HEK293 (cell line): Measurements from ENCODE around the gene CHMP4B.

Experiments used
- CTCF ChIA-PET: fragments of 350-600 bp; formaldehyde crosslinking; extraction: SDS; loops from one replicate; lab custom pipeline; 2021; ENCODE audit warnings: antibody characterized with exemption; lab: Yijun Ruan, JAX
- POLR2A ChIA-PET: fragments of 300-600 bp; formaldehyde crosslinking; extraction: SDS; loops from one replicate; lab custom pipeline; 2020; ENCODE audit warnings: antibody characterized with exemption, inconsistent platforms; lab: Yijun Ruan, JAX
- H3K27ac ChIP-seq: fragments of 200-500 bp; sonication (Bioruptor generic); 2 replicates; pipeline ENCODE4 v1.5.1; 2014; ENCODE audit warnings: low read depth, low read length, control low read depth, inconsistent platforms; ENCODE audit errors: extremely low read depth
- H3K36me3 ChIP-seq, 2 experiments: fragments of 200-500 bp in 1 of 2; sonication (Bioruptor generic) in 1 of 2; 1 replicate in 1 of 2; 2 replicates in 1 of 2; pipeline ENCODE4 v1.5.1; 2014 to 2017; ENCODE audit warnings: inconsistent platforms in 2 of 2, low read length in 2 of 2; ENCODE audit not compliant: control insufficient read depth in 2 of 2, insufficient read depth in 1 of 2
- H3K4me1 ChIP-seq: fragments of 200-500 bp; sonication (Bioruptor generic); 2 replicates; pipeline ENCODE4 v1.5.1; 2014; ENCODE audit warnings: mild to moderate bottlenecking, low read length, inconsistent platforms; ENCODE audit not compliant: control insufficient read depth, insufficient read depth
- H3K4me3 ChIP-seq: 2 replicates; pipeline ENCODE4 v1.5.1; 2011; ENCODE audit warnings: low read depth, mild to moderate bottlenecking, control low read depth, low read length, moderate library complexity
- H3K9me3 ChIP-seq: fragments of 200-500 bp; sonication (Bioruptor generic); 2 replicates; pipeline ENCODE4 v1.5.1; 2014; ENCODE audit warnings: low read depth, low read length, inconsistent platforms; ENCODE audit not compliant: control insufficient read depth, insufficient read depth
- BCL11A ChIP-seq: fragments of 450-650 bp; formaldehyde crosslinking; IDR thresholded peaks from 2 replicates; pipeline ENCODE4 v1.5.1; 2016; ENCODE audit warnings: low read depth, missing biosample characterization, missing genetic modification characterization
- GLIS1 ChIP-seq: fragments of 450-650 bp; formaldehyde crosslinking; IDR thresholded peaks from 2 replicates; pipeline ENCODE4 v1.5.1; 2016; ENCODE audit warnings: missing biosample characterization, missing genetic modification characterization
- IKZF3 ChIP-seq: fragments of 450-650 bp; IDR thresholded peaks from 2 replicates; pipeline ENCODE4 v1.5.0; 2018; ENCODE audit warnings: missing biosample characterization, mild to moderate bottlenecking, missing genetic modification characterization, moderate library complexity
- KLF9 ChIP-seq: fragments of 450-650 bp; formaldehyde crosslinking; IDR thresholded peaks from 2 replicates; pipeline ENCODE4 v1.5.1; 2016; ENCODE audit warnings: missing biosample characterization, missing genetic modification characterization, low read depth
- SCRT2 ChIP-seq: fragments of 450-650 bp; formaldehyde crosslinking; IDR thresholded peaks from 2 replicates; pipeline ENCODE4 v1.5.1; 2016; ENCODE audit warnings: missing biosample characterization, missing genetic modification characterization
- ZEB2 ChIP-seq: fragments of 450-650 bp; formaldehyde crosslinking; IDR thresholded peaks from 2 replicates; pipeline ENCODE4 v1.5.1; 2016; ENCODE audit warnings: missing biosample characterization, missing genetic modification characterization
- ZFP41 ChIP-seq: fragments of 450-650 bp; formaldehyde crosslinking; IDR thresholded peaks from 2 replicates; pipeline ENCODE4 v1.5.1; 2016; ENCODE audit warnings: missing biosample characterization, missing genetic modification characterization, borderline replicate concordance
- ZFP69B ChIP-seq: fragments of 450-650 bp; formaldehyde crosslinking; IDR thresholded peaks from 2 replicates; pipeline ENCODE4 v1.5.1; 2016; ENCODE audit warnings: missing biosample characterization, missing genetic modification characterization
- ZIC2 ChIP-seq: fragments of 450-650 bp; formaldehyde crosslinking; IDR thresholded peaks from 2 replicates; pipeline ENCODE4 v1.5.1; 2016; ENCODE audit warnings: missing biosample characterization, missing genetic modification characterization
- ZNF112 ChIP-seq: fragments of 450-650 bp; formaldehyde crosslinking; IDR thresholded peaks from 2 replicates; pipeline ENCODE4 v1.5.0; 2017; ENCODE audit warnings: missing biosample characterization, missing genetic modification characterization
- ZNF121 ChIP-seq: fragments of 450-650 bp; formaldehyde crosslinking; IDR thresholded peaks from 2 replicates; pipeline ENCODE4 v1.5.1; 2016; ENCODE audit warnings: missing biosample characterization, missing genetic modification characterization
- ZNF133 ChIP-seq: fragments of 450-650 bp; formaldehyde crosslinking; IDR thresholded peaks from 2 replicates; pipeline ENCODE4 v1.5.1; 2016; ENCODE audit warnings: missing biosample characterization, missing genetic modification characterization
- ZNF140 ChIP-seq: fragments of 450-650 bp; formaldehyde crosslinking; IDR thresholded peaks from 2 replicates; pipeline ENCODE4 v1.5.1; 2016; ENCODE audit warnings: missing biosample characterization, missing genetic modification characterization
- ZNF175 ChIP-seq: fragments of 450-650 bp; formaldehyde crosslinking; IDR thresholded peaks from 2 replicates; pipeline ENCODE4 v1.5.1; 2016; ENCODE audit warnings: missing biosample characterization, missing genetic modification characterization
- ZNF239 ChIP-seq: fragments of 450-650 bp; formaldehyde crosslinking; IDR thresholded peaks from 2 replicates; pipeline ENCODE4 v1.5.1; 2016; ENCODE audit warnings: missing biosample characterization, missing genetic modification characterization
- ZNF350 ChIP-seq: fragments of 450-650 bp; formaldehyde crosslinking; IDR thresholded peaks from 2 replicates; pipeline ENCODE4 v1.5.0; 2017; ENCODE audit warnings: missing biosample characterization, mild to moderate bottlenecking, missing genetic modification characterization
- ZNF394 ChIP-seq: fragments of 450-650 bp; formaldehyde crosslinking; IDR thresholded peaks from 2 replicates; pipeline ENCODE4 v1.5.1; 2016; ENCODE audit warnings: missing biosample characterization, missing genetic modification characterization, mild to moderate bottlenecking, moderate library complexity, borderline replicate concordance
- ZNF404 ChIP-seq: fragments of 450-650 bp; formaldehyde crosslinking; IDR thresholded peaks from 2 replicates; pipeline ENCODE4 v1.5.1; 2017; ENCODE audit warnings: missing biosample characterization, missing genetic modification characterization
- ZNF510 ChIP-seq: fragments of 450-650 bp; formaldehyde crosslinking; IDR thresholded peaks from 2 replicates; pipeline ENCODE4 v1.5.1; 2018; ENCODE audit warnings: mild to moderate bottlenecking, missing genetic modification characterization, missing biosample characterization; ENCODE audit not compliant: insufficient replicate concordance
- ZNF549 ChIP-seq: fragments of 450-650 bp; IDR thresholded peaks from 2 replicates; pipeline ENCODE4 v1.5.1; 2018; ENCODE audit warnings: missing biosample characterization, missing genetic modification characterization, mild to moderate bottlenecking, inconsistent platforms, moderate library complexity
- ZNF621 ChIP-seq: fragments of 450-650 bp; formaldehyde crosslinking; IDR thresholded peaks from 2 replicates; pipeline ENCODE4 v1.5.1; 2017; ENCODE audit warnings: missing biosample characterization, missing genetic modification characterization
- ZNF658 ChIP-seq: fragments of 450-650 bp; formaldehyde crosslinking; IDR thresholded peaks from 2 replicates; pipeline ENCODE4; 2016; ENCODE audit warnings: missing biosample characterization, missing genetic modification characterization
- ZNF747 ChIP-seq: fragments of 450-650 bp; formaldehyde crosslinking; IDR thresholded peaks from 2 replicates; pipeline ENCODE4 v1.5.1; 2016; ENCODE audit warnings: missing biosample characterization, missing genetic modification characterization
- ZNF792 ChIP-seq: fragments of 450-650 bp; formaldehyde crosslinking; IDR thresholded peaks from 2 replicates; pipeline ENCODE4 v1.5.1; 2016; ENCODE audit warnings: missing biosample characterization, missing genetic modification characterization
- ZSCAN30 ChIP-seq: fragments of 450-650 bp; IDR thresholded peaks from 2 replicates; pipeline ENCODE4 v1.5.1; 2018; ENCODE audit warnings: missing biosample characterization, mild to moderate bottlenecking, missing genetic modification characterization, moderate library complexity
- TF ChIP-seq, protein P1 (sequence below): fragments of 450-650 bp; formaldehyde crosslinking; IDR thresholded peaks from 2 replicates; pipeline ENCODE4 v1.5.1; 2017; ENCODE audit warnings: missing biosample characterization, mild to moderate bottlenecking, missing genetic modification characterization, moderate library complexity
- TF ChIP-seq, protein P2 (sequence below): fragments of 450-650 bp; formaldehyde crosslinking; IDR thresholded peaks from 2 replicates; pipeline ENCODE4 v1.5.1; 2016; ENCODE audit warnings: missing biosample characterization, missing genetic modification characterization

CHMP4B gene

DNA sequence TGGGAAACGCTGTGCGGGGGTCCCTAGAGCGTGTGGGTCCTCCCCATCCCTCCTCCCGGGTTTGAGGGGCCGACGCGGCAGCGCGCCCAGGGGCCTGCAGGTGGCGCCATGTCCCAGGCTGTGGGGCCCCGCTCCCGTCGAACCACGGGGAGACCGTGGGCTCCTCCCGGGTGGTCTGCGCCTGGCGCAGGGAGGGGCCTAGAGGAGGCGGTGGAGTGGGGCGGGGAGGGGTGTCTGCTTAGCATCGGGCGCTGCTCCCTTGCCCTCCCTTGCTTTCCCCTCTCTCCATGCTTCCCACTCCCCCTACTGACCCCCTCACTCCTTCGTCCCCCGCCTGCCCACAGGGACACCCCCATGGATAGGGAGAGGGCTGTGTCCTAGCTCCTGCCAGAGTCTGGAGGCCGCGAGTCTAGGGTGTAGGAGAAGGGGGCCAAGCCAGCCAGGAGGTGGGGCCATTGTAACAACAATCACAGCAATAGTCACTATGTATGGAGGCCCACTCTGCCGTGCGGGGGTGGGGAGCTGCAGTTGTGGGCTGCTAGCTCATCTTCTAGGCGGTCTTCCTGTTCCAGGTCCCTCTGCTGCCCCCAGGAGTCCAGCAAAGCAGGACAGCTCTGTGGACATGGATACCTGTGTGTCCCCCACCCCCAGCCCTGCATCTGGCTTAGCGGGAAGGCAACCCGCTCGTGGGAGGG, 51.7 kb downstream of the CHMP4B start (continued):
- TF ChIP-seq ZIC2 (tag by site-specific recombination) (peak; percentile 70), ZFP69B (peak; percentile 31; the same call in 1 of the 2 replicates), ZSCAN30 (no peak; the same call in 1 of the 2 replicates), ZNF621 (tag by site-specific recombination) (no peak), ZNF175 (no peak), ZNF792 (tag by site-specific recombination) (no peak), ZNF658 (tag by site-specific recombination) (no peak), ZNF140 (tag by site-specific recombination) (no peak), ZNF549 (tag by site-specific recombination) (no peak)
- TF ChIP-seq, protein P1, sequence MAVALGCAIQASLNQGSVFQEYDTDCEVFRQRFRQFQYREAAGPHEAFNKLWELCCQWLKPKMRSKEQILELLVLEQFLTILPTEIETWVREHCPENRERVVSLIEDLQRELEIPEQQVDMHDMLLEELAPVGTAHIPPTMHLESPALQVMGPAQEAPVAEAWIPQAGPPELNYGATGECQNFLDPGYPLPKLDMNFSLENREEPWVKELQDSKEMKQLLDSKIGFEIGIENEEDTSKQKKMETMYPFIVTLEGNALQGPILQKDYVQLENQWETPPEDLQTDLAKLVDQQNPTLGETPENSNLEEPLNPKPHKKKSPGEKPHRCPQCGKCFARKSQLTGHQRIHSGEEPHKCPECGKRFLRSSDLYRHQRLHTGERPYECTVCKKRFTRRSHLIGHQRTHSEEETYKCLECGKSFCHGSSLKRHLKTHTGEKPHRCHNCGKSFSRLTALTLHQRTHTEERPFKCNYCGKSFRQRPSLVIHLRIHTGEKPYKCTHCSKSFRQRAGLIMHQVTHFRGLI (tag by site-specific recombination) = no peak

DNA sequence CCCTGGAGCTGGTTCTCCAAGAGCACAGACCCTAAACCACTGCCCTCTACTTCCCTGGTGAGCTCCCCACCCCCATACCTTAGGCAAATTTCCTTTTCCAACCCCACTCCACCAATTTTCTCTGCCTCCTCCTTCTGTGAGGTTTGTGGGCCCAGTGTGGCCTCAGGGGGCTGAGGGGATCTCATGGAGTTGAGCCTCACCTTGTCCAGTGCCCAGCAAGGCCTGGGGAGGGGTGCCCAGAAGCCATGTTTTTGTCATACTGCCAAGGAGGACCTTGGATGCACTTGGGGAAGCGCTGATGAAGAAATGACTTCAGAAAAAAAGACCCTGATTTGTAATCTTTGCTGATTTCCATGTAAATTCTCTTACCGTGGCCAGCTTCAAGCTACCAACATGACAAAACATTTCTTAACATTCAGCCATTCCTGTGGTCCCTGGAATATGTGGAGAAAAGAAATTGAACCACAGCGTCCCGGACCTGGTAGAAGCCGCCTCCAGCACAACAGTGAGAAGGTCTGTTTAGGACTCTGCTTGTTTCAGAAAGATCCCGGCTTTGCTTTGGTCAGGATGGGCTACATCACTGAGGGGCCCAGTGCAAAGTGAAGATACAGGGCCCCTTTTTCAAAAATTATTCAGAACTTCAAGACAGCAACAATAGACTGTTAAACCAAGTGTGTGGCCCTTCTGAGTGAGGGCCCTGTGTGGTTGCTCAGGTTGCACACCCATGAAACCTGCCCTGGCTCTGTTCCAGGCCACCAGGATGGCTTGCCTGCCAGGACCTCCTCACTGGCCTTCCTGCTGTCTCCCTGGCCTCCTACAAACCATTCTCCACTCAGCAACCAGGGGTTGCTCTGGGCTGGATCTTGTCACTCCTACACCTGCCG, 52.5 kb downstream of the CHMP4B start:
- H3K27ac ChIP-seq = no peak overlapping the region
- H3K9me3 ChIP-seq = no peaks in the 10 kb centered on the region
- H3K4me1 ChIP-seq = no peaks in the 10 kb centered on the region
- ChIA-PET POLR2A (no interaction called here), CTCF (interaction anchor here (0.5 to 5.9 kb wide), 21 partner anchors 7 to 443 kb away, joined by 3 to 43 read pairs (median 3); no protein-coding TSS in a partner anchor)
- no peak overlapping the region for H3K4me3 ChIP-seq
- no peak for TF ChIP-seq ZNF394 (tag by site-specific recombination)
- peak; percentile 49 for TF ChIP-seq GLIS1
- TF ChIP-seq, all 188 proteins: peak for 1
- H3K36me3 ChIP-seq = no peaks in the 10 kb centered on the region

DNA sequence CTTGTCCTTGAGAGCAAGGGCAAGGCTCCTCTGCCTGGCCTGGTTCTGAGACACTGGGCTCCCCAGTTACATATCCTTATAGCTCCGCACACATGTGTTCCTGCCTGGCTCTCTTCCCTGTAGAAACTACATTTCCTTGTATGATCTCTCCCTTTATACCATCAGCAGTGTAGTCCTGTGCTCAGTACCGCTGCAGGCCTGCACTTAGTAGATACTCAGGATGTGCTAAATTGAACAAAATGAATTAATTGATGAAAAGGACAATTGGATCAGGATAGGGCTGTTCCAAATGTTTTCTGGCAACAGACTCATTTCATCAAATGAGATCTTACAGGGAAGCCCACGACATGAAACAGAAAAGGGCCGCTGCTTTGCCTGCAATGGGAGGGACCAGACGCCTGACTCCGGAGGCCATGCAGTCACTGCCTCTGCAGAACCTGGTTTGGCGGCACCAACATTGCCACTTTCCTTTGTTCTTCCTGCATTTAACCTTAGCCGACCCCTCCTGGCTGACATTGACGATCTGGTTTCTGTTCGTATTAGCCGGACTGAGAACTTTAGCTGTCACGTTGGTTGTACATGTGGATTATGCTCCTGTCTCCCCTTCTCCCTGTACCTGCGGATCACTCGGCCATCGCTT, 53.3 kb downstream of the CHMP4B start:
- no peak overlapping the region for H3K4me3 ChIP-seq
- H3K36me3 ChIP-seq = no peaks in the 10 kb centered on the region
- POLR2A ChIA-PET = no interaction called here
- H3K9me3 ChIP-seq = no peaks in the 10 kb centered on the region
- CTCF ChIA-PET = no interaction called here
- H3K4me1 ChIP-seq = no peaks in the 10 kb centered on the region
- no peak overlapping the region for H3K27ac ChIP-seq
- TF ChIP-seq ZNF350 (tag by site-specific recombination) (no peak), KLF9 (no peak), ZIC2 (tag by site-specific recombination) (no peak), ZFP41 (tag by site-specific recombination) (no peak), ZNF112 (tag by site-specific recombination) (no peak), ZNF121 (tag by site-specific recombination) (no peak), ZEB2 (no peak), BCL11A (no peak), SCRT2 (tag by site-specific recombination) (no peak), ZNF747 (tag by site-specific recombination) (no peak), ZNF510 (tag by site-specific recombination) (no peak), ZNF239 (tag by site-specific recombination) (no peak), ZNF133 (tag by site-specific recombination) (no peak), IKZF3 (tag by site-specific recombination) (no peak), ZNF404 (tag by site-specific recombination) (no peak)
- TF ChIP-seq, protein P2, sequence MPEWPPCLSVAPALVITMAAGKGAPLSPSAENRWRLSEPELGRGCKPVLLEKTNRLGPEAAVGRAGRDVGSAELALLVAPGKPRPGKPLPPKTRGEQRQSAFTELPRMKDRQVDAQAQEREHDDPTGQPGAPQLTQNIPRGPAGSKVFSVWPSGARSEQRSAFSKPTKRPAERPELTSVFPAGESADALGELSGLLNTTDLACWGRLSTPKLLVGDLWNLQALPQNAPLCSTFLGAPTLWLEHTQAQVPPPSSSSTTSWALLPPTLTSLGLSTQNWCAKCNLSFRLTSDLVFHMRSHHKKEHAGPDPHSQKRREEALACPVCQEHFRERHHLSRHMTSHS (tag by site-specific recombination) = no peak
